GM23338 (cell line): ENCODE measurements around the gene MAGI1. TPM values are rescaled to one million over a fixed set of nuclear protein-coding genes. Genes with fewer than 3 reads are reported as not detected.

ENCODE experiments used
- ATAC-seq: fragments of 200-7000 bp; cut with Tn5 transposase; 3 replicates; pipeline ENCODE4 v1.9.1; 2020
- DNase-seq: peaks from one replicate; pipeline ENCODE4 v3.0.0-alpha.2; 2015; ENCODE audit warnings: low spot score
- H2AFZ ChIP-seq: fragments of 200-600 bp; sonication (generic); 2 replicates; pipeline ENCODE4 v1.8.0; 2016; ENCODE audit warnings: antibody characterized with exemption, mild to moderate bottlenecking, moderate library complexity
- H3F3A ChIP-seq: fragments of 200-600 bp; sonication (generic); replicated peaks from 2 replicates; pipeline ENCODE4 v1.8.0; 2017; ENCODE audit warnings: antibody characterized with exemption, mixed run types, low read depth
- H3K27ac ChIP-seq: fragments of 200-600 bp; sonication (generic); 2 replicates; pipeline ENCODE4 v1.6.1; 2016; ENCODE audit warnings: low read depth
- H3K27me3 ChIP-seq: fragments of 200-600 bp; sonication (generic); 2 replicates; pipeline ENCODE4 v1.8.0; 2016; ENCODE audit warnings: mild to moderate bottlenecking, mixed run types, moderate library complexity; ENCODE audit not compliant: insufficient read depth
- H3K36me3 ChIP-seq: fragments of 200-600 bp; sonication (generic); 2 replicates; pipeline ENCODE4 v1.8.0; 2016; ENCODE audit warnings: mild to moderate bottlenecking; ENCODE audit not compliant: insufficient read depth
- H3K4me1 ChIP-seq: fragments of 200-600 bp; sonication (generic); 2 replicates; pipeline ENCODE4 v1.8.0; 2016; ENCODE audit warnings: mild to moderate bottlenecking, moderate library complexity; ENCODE audit not compliant: insufficient read depth
- H3K4me2 ChIP-seq: fragments of 200-600 bp; sonication (generic); 2 replicates; pipeline ENCODE4 v1.7.1; 2017; ENCODE audit warnings: mixed run types
- H3K4me3 ChIP-seq: fragments of 200-600 bp; sonication (generic); 2 replicates; pipeline ENCODE4 v1.6.1; 2016; ENCODE audit warnings: mixed run types
- H3K79me2 ChIP-seq: fragments of 200-600 bp; sonication (generic); replicated peaks from 2 replicates; pipeline ENCODE4 v1.8.0; 2017; ENCODE audit warnings: mild to moderate bottlenecking; ENCODE audit not compliant: insufficient read depth
- H3K9me2 ChIP-seq: fragments of 200-600 bp; sonication (generic); 2 replicates; pipeline ENCODE4 v1.8.0; 2017; ENCODE audit not compliant: insufficient read depth
- H4K20me1 ChIP-seq: fragments of 200-600 bp; sonication (generic); replicated peaks from 2 replicates; pipeline ENCODE4 v1.8.0; 2017; ENCODE audit warnings: mild to moderate bottlenecking; ENCODE audit not compliant: insufficient read depth
- H3K27ac Mint-ChIP-seq: 2 replicates; pipeline ENCODE4 v1.8.0; 2020; ENCODE audit warnings: inconsistent platforms, mild to moderate bottlenecking, moderate library complexity, mixed read lengths
- H3K27me3 Mint-ChIP-seq: 3 replicates; pipeline ENCODE4 v1.8.0; 2022; ENCODE audit warnings: low read depth, mild to moderate bottlenecking, moderate library complexity, mixed read lengths, inconsistent platforms; ENCODE audit not compliant: insufficient read depth, poor library complexity
- H3K36me3 Mint-ChIP-seq: 3 replicates; pipeline ENCODE4 v1.8.0; 2021; ENCODE audit warnings: low read depth, mild to moderate bottlenecking, inconsistent platforms, moderate library complexity, mixed read lengths
- H3K4me1 Mint-ChIP-seq: 3 replicates; pipeline ENCODE4 v1.8.0; 2020; ENCODE audit warnings: mild to moderate bottlenecking, inconsistent platforms, mixed read lengths
- H3K4me3 Mint-ChIP-seq: 3 replicates; pipeline ENCODE4 v1.8.0; 2021; ENCODE audit warnings: moderate library complexity, mild to moderate bottlenecking, inconsistent platforms, mixed read lengths
- H3K9me3 Mint-ChIP-seq: 3 replicates; pipeline ENCODE4 v1.8.0; 2020; ENCODE audit warnings: moderate library complexity, mild to moderate bottlenecking, inconsistent platforms, mixed read lengths
- CREB1 ChIP-seq: fragments of 250-450 bp; sonication (Bioruptor Pico); IDR thresholded peaks from 2 replicates; pipeline ENCODE4 v1.5.0; 2020; ENCODE audit warnings: low read depth, mild to moderate bottlenecking, moderate library complexity
- CTCF ChIP-seq, 2 experiments: fragments of 200-600 bp in 1 of 2; sonication (generic) in 1 of 2; conservative IDR thresholded peaks; 2 replicates each; pipeline versions ENCODE4 v1.5.1 to v1.6.1; 2016 to 2017; ENCODE audit warnings: antibody characterized with exemption in 2 of 2, low read depth in 2 of 2, mild to moderate bottlenecking in 2 of 2, moderate library complexity in 1 of 2
- ETS1 ChIP-seq: IDR thresholded peaks from 2 replicates; pipeline ENCODE4 v1.6.1; 2016; ENCODE audit warnings: antibody characterized with exemption
- EZH2 ChIP-seq: fragments of 200-600 bp; sonication (generic); IDR thresholded peaks from one replicate; pipeline ENCODE4 v1.8.0; 2017; ENCODE audit warnings: antibody characterized with exemption, mild to moderate bottlenecking, low read depth; ENCODE audit not compliant: unreplicated experiment
- EZH2phosphoT487 ChIP-seq: fragments of 200-600 bp; sonication (generic); IDR thresholded peaks from one replicate; pipeline ENCODE4 v1.8.1; 2018; ENCODE audit warnings: antibody characterized with exemption; ENCODE audit not compliant: unreplicated experiment
- JUNB ChIP-seq: IDR thresholded peaks from one replicate; pipeline ENCODE4 v1.6.1; 2016; ENCODE audit warnings: antibody characterized with exemption; ENCODE audit not compliant: unreplicated experiment
- NANOG ChIP-seq: IDR thresholded peaks from 2 replicates; pipeline ENCODE4 v1.6.1; 2016; ENCODE audit warnings: antibody characterized with exemption, borderline replicate concordance
- POLR2AphosphoS5 ChIP-seq: IDR thresholded peaks from 2 replicates; pipeline ENCODE4 v1.6.1; 2016; ENCODE audit warnings: antibody characterized with exemption, low read depth
- REST ChIP-seq: IDR thresholded peaks from one replicate; pipeline ENCODE4 v1.6.1; 2018; ENCODE audit warnings: antibody characterized with exemption; ENCODE audit not compliant: unreplicated experiment
- STAT1 ChIP-seq: IDR thresholded peaks from one replicate; pipeline ENCODE4 v1.6.1; 2016; ENCODE audit warnings: antibody characterized with exemption; ENCODE audit not compliant: unreplicated experiment
- ZNF114 ChIP-seq: fragments of 250-450 bp; sonication (Bioruptor Pico); IDR thresholded peaks from 2 replicates; pipeline ENCODE4 v1.5.0; 2020; ENCODE audit warnings: mild to moderate bottlenecking, moderate library complexity
- ZNF331 ChIP-seq: fragments of 250-450 bp; sonication (Bioruptor Pico); IDR thresholded peaks from 2 replicates; pipeline ENCODE4 v1.5.0; 2020; ENCODE audit warnings: low read depth, mild to moderate bottlenecking, moderate library complexity
- polyA plus RNA-seq: library from polyadenylated mRNA; unstranded; fragments of >200 nt; fragmentation: Nextera tagmentation; extraction: Ambion mirVana; gene quantifications from 2 replicates; pipeline ENCODE4 v1.2.1, GENCODE V29; 2016
- total RNA-seq: library from RNA; depleted of rRNA; stranded (reverse); fragments of >200 nt; shearing (Covaris generic); gene quantifications from 2 replicates; pipeline ENCODE4 v1.2.3, GENCODE V29; 2014

Gene MAGI1
- total and polyA plus RNA-seq, 2 experiments from 2014 or later, result 27.4 to 71.2 TPM

GRCh38 chr3:65625305-65625704 is 413.4 kb downstream of the MAGI1 start:
- no peak for DNase-seq
- Histone ChIP-seq H3K79me2 (no peaks in the 10 kb centered on the region), H3K9me2 (no peaks in the 10 kb centered on the region), H3K27ac (no peak overlapping the region), H3F3A (no peaks in the 10 kb centered on the region), H3K36me3 (no peaks in the 10 kb centered on the region), H4K20me1 (no peaks in the 10 kb centered on the region), H2AFZ (no peak overlapping the region), H3K4me1 (peaks cover 11% of the 10 kb centered on the region; the same call in 1 of the 2 replicates), H3K4me2 (no peak overlapping the region), H3K27me3 (no peaks in the 10 kb centered on the region), H3K4me3 (no peak overlapping the region)
- H3K4me3 Mint-ChIP-seq, result no peak overlapping the region
- no peaks in the 10 kb centered on the region for H3K27me3 Mint-ChIP-seq
- ATAC-seq, result no peak
- peaks cover 21% of the 10 kb centered on the region for H3K4me1 Mint-ChIP-seq
- TF ChIP-seq REST, result no peak
- TF ChIP-seq ZNF114 (CRISPR knock-in tag), result no peak
- no peaks in the 10 kb centered on the region for H3K36me3 Mint-ChIP-seq
- no peak overlapping the region for H3K27ac Mint-ChIP-seq
- no peaks in the 10 kb centered on the region for H3K9me3 Mint-ChIP-seq

GRCh38 chr3:65623362-65623761 is 415.4 kb downstream of the MAGI1 start:
- no peak overlapping the region for H3K27ac Mint-ChIP-seq
- TF ChIP-seq EZH2 (no peak), NANOG (no peak), CTCF (conservative IDR thresholded peaks at IDR 0.05; ENCODE audit: low read depth in 2 of 2) (no peak), ZNF331 (no peak), POLR2AphosphoS5 (no peak), JUNB (no peak), REST (no peak), EZH2phosphoT487 (no peak), ETS1 (no peak), STAT1 (no peak), CREB1 (CRISPR knock-in tag) (no peak), ZNF114 (CRISPR knock-in tag) (no peak)

More at GRCh38 chr3:65623362-65623761, 415.4 kb downstream of the MAGI1 start:
- Mint-ChIP-seq H3K4me1 (peaks cover 33% of the 10 kb centered on the region), H3K4me3 (no peak overlapping the region), H3K9me3 (no peaks in the 10 kb centered on the region), H3K27me3 (no peaks in the 10 kb centered on the region), H3K36me3 (no peaks in the 10 kb centered on the region)
- Histone ChIP-seq H3F3A (no peaks in the 10 kb centered on the region), H3K79me2 (no peaks in the 10 kb centered on the region), H3K27ac (no peak overlapping the region), H3K4me3 (no peak overlapping the region), H2AFZ (no peak overlapping the region), H3K9me2 (no peaks in the 10 kb centered on the region), H3K4me2 (no peak overlapping the region), H3K27me3 (no peaks in the 10 kb centered on the region), H3K36me3 (no peaks in the 10 kb centered on the region), H4K20me1 (no peaks in the 10 kb centered on the region), H3K4me1 (peaks cover 11% of the 10 kb centered on the region; the same call in 1 of the 2 replicates)
- ATAC-seq (no peak), DNase-seq (no peak)
